GM21717 (cell line): ENCODE data around the gene SCLT1.

ENCODE experiments used
- ATAC-seq: cut with Tn5 transposase; IDR thresholded peaks from one replicate; pipeline ENCODE4 v1.9.1; 2021; ENCODE audit warnings: mild to moderate bottlenecking, moderate library complexity; ENCODE audit not compliant: unreplicated experiment

Gene SCLT1

GRCh38 chr4:128847082-128847724 is 246.1 kb downstream of the SCLT1 start:
- ATAC-seq: no peak

DNA sequence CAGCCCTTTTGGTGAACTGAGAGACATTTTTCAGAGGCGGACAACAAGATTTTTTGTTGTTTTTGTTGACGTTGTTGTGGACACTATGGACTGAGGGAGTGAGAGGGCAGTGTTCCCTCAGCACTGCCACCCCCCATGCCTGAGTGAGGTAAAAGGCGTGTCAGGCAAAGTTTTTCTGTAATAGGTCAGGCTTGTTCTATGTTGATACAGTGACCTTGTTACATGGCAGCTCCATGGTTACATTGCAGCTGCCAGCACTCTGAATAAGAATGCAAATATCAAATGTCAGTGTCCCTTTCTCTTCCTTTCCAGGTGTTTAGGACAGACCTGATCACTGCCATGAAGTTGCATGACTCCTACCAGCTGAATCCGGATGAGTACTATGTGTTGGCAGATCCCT is 247.3 kb downstream of the SCLT1 start:
- ATAC-seq: no peak

GRCh38 chr4:128844931-128845330 is 248.4 kb downstream of the SCLT1 start:
- no peak for ATAC-seq

DNA sequence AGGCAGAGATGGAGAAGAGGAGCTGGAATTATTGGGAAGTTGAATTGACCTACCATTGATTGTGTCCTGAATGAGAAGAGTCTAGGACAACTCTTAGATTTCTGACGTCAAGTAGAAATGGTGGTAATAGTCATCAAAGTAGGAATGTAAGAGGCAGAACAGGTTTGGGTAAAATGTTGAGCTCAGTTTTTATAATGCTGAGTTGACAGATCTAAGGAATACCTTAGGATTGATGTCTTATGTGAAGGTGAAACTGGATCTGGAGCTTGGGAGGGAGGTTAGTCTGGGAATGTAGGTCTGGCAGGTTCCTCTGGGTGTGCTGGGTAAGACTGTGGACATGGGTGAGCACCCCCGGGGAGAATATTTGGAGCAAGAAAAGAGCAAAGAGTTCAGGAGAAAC is 251.9 kb downstream of the SCLT1 start:
- no peak for ATAC-seq

GRCh38 chr4:128840711-128841318 is 252.5 kb downstream of the SCLT1 start:
- no peak for ATAC-seq

DNA sequence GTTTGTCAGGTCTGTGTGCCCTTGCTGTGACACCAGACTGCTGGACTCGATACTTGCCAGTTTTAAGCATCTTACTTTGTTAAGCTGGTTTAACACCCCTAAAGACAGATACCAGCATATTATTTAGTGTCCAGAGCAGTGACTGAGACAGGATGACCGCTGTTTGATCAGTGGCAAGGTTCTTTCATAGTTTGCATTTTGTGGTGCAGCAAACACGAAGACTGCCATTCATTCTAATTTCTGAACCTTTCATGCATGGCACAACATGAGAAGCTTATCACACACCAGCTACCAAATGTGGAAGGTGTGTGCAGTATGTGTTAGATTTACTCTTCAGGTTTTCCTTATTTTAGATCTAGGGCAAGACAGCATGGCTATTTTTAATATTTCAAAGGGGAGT is 255.7 kb downstream of the SCLT1 start:
- ATAC-seq: no peak

DNA sequence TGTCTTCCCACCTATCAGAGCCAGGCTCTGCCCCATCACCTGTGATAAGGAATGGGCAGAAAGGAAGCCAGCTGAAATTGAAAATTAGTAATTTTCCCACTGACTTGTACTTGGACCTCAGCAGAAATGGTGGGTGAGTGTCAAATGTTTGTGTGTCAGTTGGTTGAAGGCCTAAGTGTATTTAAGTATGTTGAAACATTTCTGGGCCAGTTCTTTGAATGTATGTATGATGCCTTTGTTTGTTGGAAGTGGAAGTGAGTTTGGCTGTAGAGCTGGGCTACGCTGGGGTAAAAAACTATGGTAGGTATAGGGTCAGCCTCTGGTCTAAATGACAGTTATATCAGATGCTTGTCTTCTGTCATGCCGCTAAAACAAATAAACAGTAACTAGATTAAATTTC is 256.1 kb downstream of the SCLT1 start:
- ATAC-seq: no peak

DNA sequence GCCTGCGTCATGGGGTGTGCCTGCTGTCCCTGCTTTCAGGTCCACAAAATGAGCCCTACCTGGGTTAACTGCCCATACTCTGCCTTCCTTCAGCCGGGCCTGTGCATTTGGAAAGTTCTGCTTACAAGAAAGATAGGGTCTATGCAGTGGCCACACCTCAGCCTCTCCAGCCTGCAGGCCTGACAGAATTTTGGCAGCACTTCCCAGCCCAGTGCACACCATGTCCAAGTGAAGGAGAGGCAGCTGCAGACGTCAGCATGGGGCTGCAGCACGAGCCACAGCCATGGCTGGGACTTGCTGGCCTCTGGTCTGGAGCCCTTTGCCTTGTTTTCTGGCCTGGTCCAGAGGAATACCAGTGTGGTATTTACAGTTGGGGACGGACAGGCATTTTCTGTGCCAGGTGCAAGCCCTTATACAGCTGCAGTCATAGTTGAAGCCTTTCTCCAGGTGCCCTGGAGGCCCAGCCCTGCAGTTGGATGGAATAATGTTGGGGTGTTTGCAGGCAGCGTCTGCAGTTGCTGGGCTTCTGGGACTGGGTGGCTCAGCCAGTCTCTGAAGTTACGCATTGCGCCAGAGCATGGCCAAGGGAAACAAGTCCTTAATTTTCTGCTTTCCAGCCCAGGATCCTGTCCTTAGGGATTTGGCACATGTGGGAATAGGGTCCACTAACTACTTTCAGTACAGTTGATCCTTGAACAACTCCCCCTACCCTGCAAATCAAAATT is 257.7 kb downstream of the SCLT1 start:
- no peak for ATAC-seq
